GM23338 (cell line): ENCODE data around the gene AGTR1.

Source experiments
- EZH2phosphoT487 ChIP-seq: fragments of 200-600 bp; sonication (generic); IDR thresholded peaks from one replicate; pipeline ENCODE4 v1.8.1; 2018; ENCODE audit warnings: antibody characterized with exemption; ENCODE audit not compliant: unreplicated experiment
- JUNB ChIP-seq: IDR thresholded peaks from one replicate; pipeline ENCODE4 v1.6.1; 2016; ENCODE audit warnings: antibody characterized with exemption; ENCODE audit not compliant: unreplicated experiment
- POLR2AphosphoS5 ChIP-seq: IDR thresholded peaks from 2 replicates; pipeline ENCODE4 v1.6.1; 2016; ENCODE audit warnings: antibody characterized with exemption, low read depth
- STAT1 ChIP-seq: IDR thresholded peaks from one replicate; pipeline ENCODE4 v1.6.1; 2016; ENCODE audit warnings: antibody characterized with exemption; ENCODE audit not compliant: unreplicated experiment
- TF ChIP-seq, protein P1 (sequence below), 2 experiments: fragments of 200-600 bp in 1 of 2; sonication (generic) in 1 of 2; conservative IDR thresholded peaks; 2 replicates each; pipeline versions ENCODE4 v1.5.1 to v1.6.1; 2016 to 2017; ENCODE audit warnings: antibody characterized with exemption in 2 of 2, low read depth in 2 of 2, mild to moderate bottlenecking in 2 of 2, moderate library complexity in 1 of 2

GRCh38 chr3:148756311-148756710, 58.6 kb downstream of the AGTR1 start:
- TF ChIP-seq, protein P1, sequence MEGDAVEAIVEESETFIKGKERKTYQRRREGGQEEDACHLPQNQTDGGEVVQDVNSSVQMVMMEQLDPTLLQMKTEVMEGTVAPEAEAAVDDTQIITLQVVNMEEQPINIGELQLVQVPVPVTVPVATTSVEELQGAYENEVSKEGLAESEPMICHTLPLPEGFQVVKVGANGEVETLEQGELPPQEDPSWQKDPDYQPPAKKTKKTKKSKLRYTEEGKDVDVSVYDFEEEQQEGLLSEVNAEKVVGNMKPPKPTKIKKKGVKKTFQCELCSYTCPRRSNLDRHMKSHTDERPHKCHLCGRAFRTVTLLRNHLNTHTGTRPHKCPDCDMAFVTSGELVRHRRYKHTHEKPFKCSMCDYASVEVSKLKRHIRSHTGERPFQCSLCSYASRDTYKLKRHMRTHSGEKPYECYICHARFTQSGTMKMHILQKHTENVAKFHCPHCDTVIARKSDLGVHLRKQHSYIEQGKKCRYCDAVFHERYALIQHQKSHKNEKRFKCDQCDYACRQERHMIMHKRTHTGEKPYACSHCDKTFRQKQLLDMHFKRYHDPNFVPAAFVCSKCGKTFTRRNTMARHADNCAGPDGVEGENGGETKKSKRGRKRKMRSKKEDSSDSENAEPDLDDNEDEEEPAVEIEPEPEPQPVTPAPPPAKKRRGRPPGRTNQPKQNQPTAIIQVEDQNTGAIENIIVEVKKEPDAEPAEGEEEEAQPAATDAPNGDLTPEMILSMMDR (conservative IDR thresholded peaks at IDR 0.05; ENCODE audit: low read depth in 2 of 2) = no peak
- TF ChIP-seq STAT1 (no peak), POLR2AphosphoS5 (no peak), EZH2phosphoT487 (no peak), JUNB (no peak)
